Testis (tissue), 3 donors: ENCODE data around the gene PRKG1. TPM values are rescaled to one million over a fixed set of nuclear protein-coding genes. Genes with fewer than 3 reads are reported as not detected.

Source experiments
- DNase-seq: peaks from one replicate; pipeline ENCODE4 v3.0.0-alpha.2; 2019
- H3K27ac ChIP-seq, 2 donors: fragments of 200-600 bp; sonication (generic); one replicate each; pipeline ENCODE4 v1.5.1; 2019
- H3K27me3 ChIP-seq: fragments of 200-600 bp; sonication (generic); one replicate; pipeline ENCODE4 v1.5.1; 2019
- H3K36me3 ChIP-seq: fragments of 200-600 bp; sonication (generic); one replicate; pipeline ENCODE4 v1.5.1; 2017; ENCODE audit warnings: low read depth; ENCODE audit errors: missing control alignments
- H3K4me1 ChIP-seq: fragments of 200-600 bp; sonication (generic); one replicate; pipeline ENCODE4 v1.5.1; 2019
- H3K4me3 ChIP-seq, 2 donors: fragments of 200-600 bp; sonication (generic); one replicate each; pipeline ENCODE4 v1.5.1; 2017 to 2019
- H3K9me3 ChIP-seq: fragments of 200-600 bp; sonication (generic); one replicate; pipeline ENCODE4 v1.5.1; 2017
- POLR2A ChIP-seq: fragments of 450-650 bp; IDR thresholded peaks from one replicate; pipeline ENCODE4 v1.6.1; 2017; ENCODE audit warnings: antibody characterized with exemption, mild to moderate bottlenecking, moderate library complexity
- WGBS, 2 donors: methylation state at CpG; one replicate each; pipeline ENCODE4 v1.1.5; 2018; 5-methylcytosine and 5-hydroxymethylcytosine counted together
- intact Hi-C: fragments of 100-400 bp; cut with DNase I; formaldehyde crosslinking; loops from one replicate; pipeline ENCODE4 v1.15.1; 2023; ENCODE audit warnings: low total_unique reads
- polyA plus RNA-seq: library from polyadenylated mRNA; stranded (reverse); fragments of 350-450 nt; fragmentation: Illumina TruSeq; extraction: RNeasy Lipid Tissue Mini Kit (QIAGEN cat#74804); gene quantifications from one replicate; pipeline ENCODE4 v1.2.3, GENCODE V29; 2014; ENCODE audit warnings: low read depth, low replicate concordance; ENCODE audit not compliant: insufficient read depth
- total RNA-seq, 2 donors: library from RNA; depleted of rRNA; stranded (reverse); fragments of >200 nt; gene quantifications; one replicate each; pipeline ENCODE4 v1.2.3, GENCODE V29; 2016
- TF ChIP-seq, protein P1 (sequence below), 3 experiments: fragments of 450-650 bp in 2 of 3; fragments of 200-600 bp in 1 of 3; sonication (generic) in 1 of 3; IDR thresholded peaks; one replicate each; pipeline ENCODE4 v1.5.1; 2016 to 2019; ENCODE audit warnings: antibody characterized with exemption in 3 of 3, mild to moderate bottlenecking in 2 of 3, moderate library complexity in 1 of 3

The PRKG1 gene
- total and polyA plus RNA-seq, 3 donors from 2014 or later: 6.3 to 15.3 (median 12.5) TPM

DNA sequence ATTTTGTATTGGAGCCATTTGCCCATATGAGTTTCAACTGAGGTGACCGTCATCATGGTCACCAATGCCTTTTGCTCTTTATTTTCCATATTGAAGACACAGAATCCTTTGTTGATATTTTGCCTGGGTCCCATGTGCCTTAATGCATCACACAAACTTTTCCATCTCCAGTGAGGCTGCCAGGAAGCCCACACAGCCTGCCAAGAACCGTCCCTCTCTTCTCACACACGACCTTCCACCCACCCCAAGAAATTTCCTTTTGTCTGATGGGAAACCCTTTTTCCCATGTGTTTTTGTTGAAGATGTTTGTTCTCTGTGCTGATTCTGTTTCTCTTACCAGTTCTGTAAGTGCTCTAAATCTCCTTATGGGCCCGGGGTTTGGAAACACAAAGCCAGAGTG, 456.3 kb downstream of the PRKG1 start:
- H3K4me1 ChIP-seq: no peaks in the 10 kb centered on the region
- no peaks in the 10 kb centered on the region for H3K36me3 ChIP-seq
- 58% methylated on average over 4 of the region's 4 CpGs for WGBS, 2 donors
- TF ChIP-seq POLR2A: no peak
- TF ChIP-seq, protein P1, sequence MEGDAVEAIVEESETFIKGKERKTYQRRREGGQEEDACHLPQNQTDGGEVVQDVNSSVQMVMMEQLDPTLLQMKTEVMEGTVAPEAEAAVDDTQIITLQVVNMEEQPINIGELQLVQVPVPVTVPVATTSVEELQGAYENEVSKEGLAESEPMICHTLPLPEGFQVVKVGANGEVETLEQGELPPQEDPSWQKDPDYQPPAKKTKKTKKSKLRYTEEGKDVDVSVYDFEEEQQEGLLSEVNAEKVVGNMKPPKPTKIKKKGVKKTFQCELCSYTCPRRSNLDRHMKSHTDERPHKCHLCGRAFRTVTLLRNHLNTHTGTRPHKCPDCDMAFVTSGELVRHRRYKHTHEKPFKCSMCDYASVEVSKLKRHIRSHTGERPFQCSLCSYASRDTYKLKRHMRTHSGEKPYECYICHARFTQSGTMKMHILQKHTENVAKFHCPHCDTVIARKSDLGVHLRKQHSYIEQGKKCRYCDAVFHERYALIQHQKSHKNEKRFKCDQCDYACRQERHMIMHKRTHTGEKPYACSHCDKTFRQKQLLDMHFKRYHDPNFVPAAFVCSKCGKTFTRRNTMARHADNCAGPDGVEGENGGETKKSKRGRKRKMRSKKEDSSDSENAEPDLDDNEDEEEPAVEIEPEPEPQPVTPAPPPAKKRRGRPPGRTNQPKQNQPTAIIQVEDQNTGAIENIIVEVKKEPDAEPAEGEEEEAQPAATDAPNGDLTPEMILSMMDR (IDR thresholded peaks at IDR 0.05): no peak
- no peak for DNase-seq
- H3K4me3 ChIP-seq: no peak overlapping the region
- no peak overlapping the region for H3K27ac ChIP-seq
- no peaks in the 10 kb centered on the region for H3K9me3 ChIP-seq
- no peaks in the 10 kb centered on the region for H3K27me3 ChIP-seq
- intact Hi-C loops: no loop called here

DNA sequence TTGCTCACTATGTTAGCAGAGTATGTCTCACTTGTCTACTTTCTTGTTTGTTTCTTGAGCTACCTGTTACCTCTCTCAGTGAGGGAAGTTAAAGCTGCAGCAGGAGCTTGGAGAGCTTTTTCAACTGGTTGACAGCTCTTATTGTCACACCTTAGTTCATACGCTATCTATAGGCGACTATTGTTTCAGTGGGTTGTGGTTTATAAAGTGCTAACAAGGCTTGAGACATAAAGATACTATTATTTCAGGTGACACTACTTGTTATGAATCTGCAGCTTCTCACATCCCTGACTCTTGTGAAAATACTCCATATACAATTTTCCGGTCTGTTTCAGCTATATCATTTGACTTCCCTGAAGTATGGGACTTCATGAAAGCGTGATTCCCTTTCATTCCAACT, 457.8 kb downstream of the PRKG1 start:
- Histone ChIP-seq H3K4me1 (no peaks in the 10 kb centered on the region), H3K27me3 (no peaks in the 10 kb centered on the region), H3K27ac (no peak overlapping the region), H3K4me3 (no peak overlapping the region), H3K9me3 (no peaks in the 10 kb centered on the region), H3K36me3 (no peaks in the 10 kb centered on the region)
- no peak for DNase-seq
- TF ChIP-seq POLR2A: no peak
- 95 to 97% methylated on average over 4 of the region's 4 CpGs for WGBS, 2 donors
- intact Hi-C loops: no loop called here

DNA sequence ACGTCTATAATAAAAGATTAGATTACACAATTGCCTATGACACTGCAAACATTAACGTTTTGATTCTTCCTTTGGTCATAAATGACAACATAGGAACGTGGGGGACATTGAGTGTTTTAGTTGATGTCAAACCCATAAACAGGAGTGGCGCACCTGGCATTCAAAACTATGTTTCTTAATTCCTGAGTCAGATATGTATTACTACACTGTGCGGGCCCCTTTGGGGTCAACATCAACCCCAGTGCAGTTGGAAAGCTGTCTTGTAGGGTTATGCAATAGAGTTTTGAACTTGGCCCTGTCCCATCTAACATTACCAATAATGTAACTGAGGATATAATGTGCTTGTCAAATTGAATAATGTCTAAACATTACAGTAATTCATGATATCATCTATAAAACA, 468.6 kb downstream of the PRKG1 start:
- no peak overlapping the region for H3K4me3 ChIP-seq
- H3K9me3 ChIP-seq: no peaks in the 10 kb centered on the region
- H3K36me3 ChIP-seq: no peaks in the 10 kb centered on the region
- no peaks in the 10 kb centered on the region for H3K27me3 ChIP-seq
- 89 to 92% methylated on average over 5 of the region's 5 CpGs for WGBS, 2 donors
- no peaks in the 10 kb centered on the region for H3K4me1 ChIP-seq
- intact Hi-C loops: no loop called here
- TF ChIP-seq, protein P1 (IDR thresholded peaks at IDR 0.05): no peak
- TF ChIP-seq POLR2A: no peak
- no peak for DNase-seq
- H3K27ac ChIP-seq: no peak overlapping the region

DNA sequence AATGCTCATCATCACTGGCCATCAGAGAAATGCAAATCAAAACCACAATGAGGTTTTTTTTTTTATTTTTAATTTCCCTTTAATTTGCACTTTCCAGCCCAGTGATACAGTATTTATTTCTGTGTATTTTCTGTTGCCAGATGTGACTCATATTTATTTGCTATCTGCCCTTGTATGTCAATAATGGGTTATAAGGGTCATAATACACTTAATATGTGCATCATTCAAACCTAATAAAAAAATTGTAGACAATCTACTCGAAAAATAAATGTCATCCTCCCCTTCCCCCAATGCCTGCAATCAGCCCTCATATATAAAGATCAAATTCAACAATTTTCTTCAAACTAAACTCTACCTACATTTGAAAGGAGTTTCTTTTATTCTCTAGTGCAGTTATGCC, 470.6 kb downstream of the PRKG1 start:
- H3K9me3 ChIP-seq: no peaks in the 10 kb centered on the region
- TF ChIP-seq, protein P1 (IDR thresholded peaks at IDR 0.05): no peak
- H3K36me3 ChIP-seq: no peaks in the 10 kb centered on the region
- peak overlapping the region in 1 of 2 donors; percentile 23 for H3K27ac ChIP-seq
- H3K27me3 ChIP-seq: no peaks in the 10 kb centered on the region
- intact Hi-C loops: no loop called here
- 84 to 85% methylated on average over 1 of the region's 1 CpG for WGBS, 2 donors
- no peaks in the 10 kb centered on the region for H3K4me1 ChIP-seq
- H3K4me3 ChIP-seq: no peak overlapping the region
- DNase-seq: no peak

DNA sequence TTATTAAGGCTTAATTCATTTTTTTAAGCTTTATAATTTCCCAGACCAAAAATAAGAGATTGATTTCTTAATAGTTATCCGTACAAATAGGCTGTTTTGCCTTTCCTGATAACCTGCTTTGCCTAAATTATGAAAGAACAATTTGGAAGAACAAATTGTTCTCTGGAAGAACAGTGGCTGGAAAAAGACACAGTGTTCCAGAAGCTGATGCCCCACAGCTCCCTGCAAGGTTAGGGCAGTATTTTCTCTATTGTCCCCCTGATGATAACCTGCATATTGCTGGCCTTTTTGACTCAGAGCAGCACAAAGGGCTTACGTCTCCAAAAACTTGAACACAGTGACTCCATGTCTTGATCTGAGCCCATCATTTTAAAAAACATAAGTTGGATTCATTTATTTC, 473.7 kb downstream of the PRKG1 start:
- DNase-seq: peak; percentile 19
- intact Hi-C loops: no loop called here
- no peaks in the 10 kb centered on the region for H3K9me3 ChIP-seq
- H3K36me3 ChIP-seq: no peaks in the 10 kb centered on the region
- H3K4me3 ChIP-seq: no peak overlapping the region
- TF ChIP-seq, protein P1 (IDR thresholded peaks at IDR 0.05): no peak
- no peak for TF ChIP-seq POLR2A
- no peaks in the 10 kb centered on the region for H3K4me1 ChIP-seq
- peak overlapping the region in 1 of 2 donors; percentile 80 for H3K27ac ChIP-seq
- H3K27me3 ChIP-seq: no peaks in the 10 kb centered on the region
- WGBS, 2 donors: 16 to 19% methylated on average over 2 of the region's 2 CpGs
